Astrocyte of the spinal cord (primary cell): ENCODE results near the gene DNAH17.

Source experiments
- DNase-seq: peaks from one replicate; pipeline ENCODE4 v3.0.0; 2011; ENCODE audit warnings: low read depth, low spot score
- H3K4me3 ChIP-seq: 2 replicates; pipeline ENCODE4 v1.5.1; 2011; ENCODE audit warnings: low read depth, mild to moderate bottlenecking, low read length, moderate library complexity
- in situ Hi-C: cut with HindIII; loops from 2 replicates; pipeline ENCODE4 v1.10.0; 2017; ENCODE audit warnings: low sequenced_read_pairs
- TF ChIP-seq, protein P1 (sequence below): IDR thresholded peaks from 2 replicates; pipeline ENCODE4 v1.5.1; 2012; ENCODE audit warnings: low read depth, mild to moderate bottlenecking, low read length, inconsistent platforms

DNAH17 gene

GRCh38 chr17:78434455-78435329, 142.5 kb downstream of the DNAH17 start:
- no peak overlapping the region for H3K4me3 ChIP-seq
- no peak for DNase-seq
- TF ChIP-seq, protein P1, sequence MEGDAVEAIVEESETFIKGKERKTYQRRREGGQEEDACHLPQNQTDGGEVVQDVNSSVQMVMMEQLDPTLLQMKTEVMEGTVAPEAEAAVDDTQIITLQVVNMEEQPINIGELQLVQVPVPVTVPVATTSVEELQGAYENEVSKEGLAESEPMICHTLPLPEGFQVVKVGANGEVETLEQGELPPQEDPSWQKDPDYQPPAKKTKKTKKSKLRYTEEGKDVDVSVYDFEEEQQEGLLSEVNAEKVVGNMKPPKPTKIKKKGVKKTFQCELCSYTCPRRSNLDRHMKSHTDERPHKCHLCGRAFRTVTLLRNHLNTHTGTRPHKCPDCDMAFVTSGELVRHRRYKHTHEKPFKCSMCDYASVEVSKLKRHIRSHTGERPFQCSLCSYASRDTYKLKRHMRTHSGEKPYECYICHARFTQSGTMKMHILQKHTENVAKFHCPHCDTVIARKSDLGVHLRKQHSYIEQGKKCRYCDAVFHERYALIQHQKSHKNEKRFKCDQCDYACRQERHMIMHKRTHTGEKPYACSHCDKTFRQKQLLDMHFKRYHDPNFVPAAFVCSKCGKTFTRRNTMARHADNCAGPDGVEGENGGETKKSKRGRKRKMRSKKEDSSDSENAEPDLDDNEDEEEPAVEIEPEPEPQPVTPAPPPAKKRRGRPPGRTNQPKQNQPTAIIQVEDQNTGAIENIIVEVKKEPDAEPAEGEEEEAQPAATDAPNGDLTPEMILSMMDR = no peak
- in situ Hi-C loops = no loop called here

DNA sequence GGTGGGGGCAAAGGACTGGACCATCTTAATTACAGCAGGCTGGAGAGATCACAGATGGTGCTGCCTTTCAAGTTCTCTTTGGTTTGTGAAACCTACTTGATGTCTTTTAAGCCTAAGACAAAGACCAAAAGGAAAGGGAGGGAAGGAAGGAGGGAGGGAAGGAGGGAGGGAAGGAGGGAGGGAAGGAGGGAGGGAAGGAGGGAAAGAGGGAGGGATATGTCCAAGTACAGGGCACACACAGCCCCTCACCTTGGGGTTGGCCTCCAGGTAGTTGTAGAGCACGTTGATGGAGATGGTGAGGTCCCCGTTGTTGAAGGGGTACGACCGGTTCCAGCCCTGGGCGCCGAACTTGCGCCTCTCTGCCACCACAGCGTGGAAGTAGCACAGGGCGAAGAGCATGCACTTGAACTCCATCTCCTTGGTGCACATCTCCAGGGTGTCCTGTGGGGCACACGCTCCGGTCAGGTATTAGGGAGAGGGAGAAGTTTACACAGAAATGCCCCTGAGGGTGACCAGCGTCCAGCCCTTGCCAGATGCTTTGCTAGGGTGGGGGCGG, 143.3 kb downstream of the DNAH17 start:
- in situ Hi-C loops = no loop called here
- DNase-seq = no peak
- TF ChIP-seq, protein P1 = no peak
- H3K4me3 ChIP-seq = no peak overlapping the region

DNA sequence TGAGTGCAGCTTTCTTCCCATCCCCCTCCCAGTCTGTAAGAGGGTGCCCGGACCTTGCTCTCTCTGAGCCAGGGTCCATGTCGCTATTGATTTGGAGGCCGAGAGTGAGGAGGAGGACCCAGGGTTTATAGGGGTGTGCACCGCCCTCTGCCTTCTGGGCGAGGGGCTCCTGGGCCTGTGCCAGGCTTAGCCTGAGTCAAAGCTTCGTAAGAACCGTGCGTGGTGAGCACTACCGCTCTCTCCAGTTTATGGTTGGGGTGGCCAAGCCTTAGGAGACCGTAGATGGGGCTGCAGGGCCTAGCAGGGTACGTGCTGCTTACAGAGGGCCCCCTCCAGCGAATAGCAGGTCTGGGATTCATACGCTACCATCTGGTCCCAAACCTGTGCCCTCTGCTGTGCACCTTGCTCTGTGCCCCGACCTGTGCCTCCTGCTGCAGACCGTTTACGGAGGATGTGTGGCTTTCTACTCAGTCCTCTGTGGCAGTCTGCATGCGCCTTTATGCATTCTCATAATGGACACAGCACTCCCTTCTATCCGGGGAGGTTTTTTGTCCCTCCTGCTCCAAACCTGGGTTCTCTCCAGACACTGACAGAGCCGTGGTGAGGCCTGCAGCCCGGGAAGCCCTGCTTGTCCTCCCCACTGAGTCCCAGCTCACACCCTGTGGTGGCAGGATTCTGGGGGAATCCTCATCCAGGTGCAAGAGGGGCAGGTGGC, 144.0 kb downstream of the DNAH17 start:
- TF ChIP-seq, protein P1 = no peak
- H3K4me3 ChIP-seq = no peak overlapping the region
- in situ Hi-C loops = no loop called here
- no peak for DNase-seq

DNA sequence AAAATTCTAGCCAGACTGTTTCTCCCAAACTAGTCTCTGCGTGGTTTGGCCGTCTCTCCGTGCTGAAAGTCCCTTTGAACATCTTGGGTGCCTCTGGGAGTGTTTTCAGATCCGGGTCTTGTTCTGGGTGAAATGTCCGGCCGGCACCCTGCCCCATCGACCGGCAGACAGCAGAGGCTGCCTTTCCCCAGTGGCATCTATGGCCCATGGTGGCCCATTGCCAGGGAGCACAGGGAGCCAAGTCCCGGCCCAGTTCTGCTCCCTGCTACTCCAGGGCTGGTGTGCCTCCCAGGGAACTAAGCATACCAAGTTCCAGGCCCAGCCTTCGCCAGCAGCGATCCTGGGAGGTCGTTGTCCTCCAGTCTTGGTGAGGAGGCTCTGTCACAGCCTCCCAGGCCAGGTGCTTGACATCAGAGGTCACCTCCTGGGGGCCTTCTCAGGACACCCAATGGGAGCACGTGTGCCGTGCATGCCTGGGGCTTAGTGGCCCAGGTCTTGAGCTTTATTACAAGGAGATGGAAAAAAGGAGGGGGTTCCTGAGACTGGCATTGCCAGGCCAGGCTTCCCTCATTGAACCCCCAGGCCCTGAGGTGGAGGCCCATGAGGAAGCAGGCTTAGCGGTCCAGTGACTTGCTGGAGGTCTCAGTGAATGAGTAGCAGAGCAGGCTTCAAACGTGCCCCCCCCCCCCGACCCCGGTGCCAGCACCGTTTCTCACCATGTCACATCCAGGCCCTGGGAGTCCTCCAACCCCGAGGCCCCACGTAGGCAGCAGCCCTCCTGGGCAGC, 144.8 kb downstream of the DNAH17 start:
- no peak overlapping the region for H3K4me3 ChIP-seq
- DNase-seq = no peak
- TF ChIP-seq, protein P1 = no peak
- in situ Hi-C loops = no loop called here

DNA sequence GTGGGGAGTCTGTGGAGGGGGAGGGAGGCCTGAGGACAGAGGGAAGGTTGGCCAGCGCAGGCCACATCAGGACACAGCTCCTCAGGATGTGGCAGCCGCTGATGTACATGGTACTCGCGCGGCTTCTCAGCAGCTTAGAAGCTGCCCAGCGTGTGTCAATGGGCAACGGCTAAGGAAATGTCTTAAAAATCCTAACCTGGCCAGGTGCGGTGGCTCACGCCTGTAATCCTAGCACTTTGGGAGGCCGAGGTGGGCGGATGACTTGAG, 145.6 kb downstream of the DNAH17 start:
- TF ChIP-seq, protein P1 = no peak
- no peak overlapping the region for H3K4me3 ChIP-seq
- DNase-seq = no peak
- in situ Hi-C loops = no loop called here

DNA sequence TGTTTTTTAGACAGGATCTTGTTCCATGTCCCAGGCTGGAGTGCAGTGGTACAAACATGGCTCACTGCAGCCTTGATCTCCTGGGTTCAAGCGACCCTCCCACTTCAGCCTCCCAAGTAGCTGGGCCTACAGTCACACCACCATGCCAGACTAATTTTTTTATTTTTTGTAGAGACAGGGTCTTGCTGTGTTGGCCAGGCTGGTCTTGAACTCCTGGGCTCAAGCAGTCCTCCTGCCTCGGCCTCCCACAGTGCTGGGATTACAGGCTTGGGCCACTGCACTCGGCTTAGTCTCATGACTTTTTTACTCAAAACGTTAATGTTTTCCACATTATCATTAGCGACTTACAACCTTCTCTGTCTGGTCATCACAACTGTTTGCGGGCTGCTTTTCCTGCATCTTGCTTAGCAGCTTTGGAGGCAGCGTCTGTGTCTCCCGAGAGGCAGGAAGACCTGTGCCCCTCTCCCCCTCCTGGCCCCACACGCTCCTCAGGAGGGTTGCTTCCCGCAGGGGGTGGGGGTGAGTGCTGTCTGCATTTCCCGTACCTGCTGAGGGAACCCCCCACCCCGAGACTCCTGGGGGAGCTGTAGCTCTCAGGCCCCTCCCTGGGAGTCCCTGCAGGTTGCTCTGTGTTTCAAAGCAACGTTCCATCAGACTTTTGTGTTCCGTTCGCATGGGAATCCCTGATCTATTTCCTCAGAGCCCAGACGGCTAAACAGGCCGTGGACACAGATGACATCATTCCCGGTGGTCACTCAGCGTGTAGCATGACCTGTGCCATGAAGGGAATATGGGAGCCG, 146.1 kb downstream of the DNAH17 start:
- TF ChIP-seq, protein P1 = no peak
- DNase-seq = peak; percentile 71
- no peak overlapping the region for H3K4me3 ChIP-seq
- in situ Hi-C loops = no loop called here
